Astrocyte (in vitro differentiated cells and primary cell): ENCODE measurements around the gene MCUB. TPM values are rescaled to one million over a fixed set of nuclear protein-coding genes. Genes with fewer than 3 reads are reported as not detected.

Experiments
- DNase-seq: peaks from one replicate; pipeline ENCODE4 v3.0.0-alpha.2; 2010; ENCODE audit warnings: low read depth
- FAIRE-seq: peaks from 2 replicates; lab custom pipeline; 2011; peaks lifted over from hg19 to GRCh38; lab: Jason Lieb, UNC
- H2AFZ ChIP-seq: 2 replicates; pipeline ENCODE4 v1.6.0; 2012; ENCODE audit warnings: low read depth, low read length, inconsistent platforms
- H3K27ac ChIP-seq: 2 replicates; pipeline ENCODE4 v1.5.1; 2011; ENCODE audit warnings: low read depth, low read length, inconsistent platforms
- H3K27me3 ChIP-seq: 2 replicates; pipeline ENCODE4 v1.6.0; 2011; ENCODE audit warnings: low read length, inconsistent platforms; ENCODE audit not compliant: insufficient read depth
- H3K36me3 ChIP-seq: 2 replicates; pipeline ENCODE4 v1.5.1; 2011; ENCODE audit warnings: low read length, inconsistent platforms; ENCODE audit not compliant: insufficient read depth
- H3K4me1 ChIP-seq: 2 replicates; pipeline ENCODE4 v1.5.1; 2011; ENCODE audit warnings: low read length, inconsistent platforms; ENCODE audit not compliant: insufficient read depth
- H3K4me2 ChIP-seq: 2 replicates; pipeline ENCODE4 v1.6.0; 2012; ENCODE audit warnings: low read length, inconsistent platforms
- H3K4me3 ChIP-seq: 2 replicates; pipeline ENCODE4 v1.5.1; 2011; ENCODE audit warnings: low read depth, mild to moderate bottlenecking, low read length, inconsistent platforms; ENCODE audit not compliant: insufficient read depth
- H3K79me2 ChIP-seq: 2 replicates; pipeline ENCODE4 v1.6.0; 2012; ENCODE audit warnings: mild to moderate bottlenecking, low read length, inconsistent platforms; ENCODE audit not compliant: insufficient read depth
- H3K9ac ChIP-seq: 2 replicates; pipeline ENCODE4 v1.6.0; 2012; ENCODE audit warnings: mild to moderate bottlenecking, low read length, inconsistent platforms
- H3K9me3 ChIP-seq: 2 replicates; pipeline ENCODE4 v1.5.1; 2012; ENCODE audit warnings: low read depth, mild to moderate bottlenecking, low read length, inconsistent platforms; ENCODE audit not compliant: insufficient read depth
- H4K20me1 ChIP-seq: 2 replicates; pipeline ENCODE4 v1.6.0; 2012; ENCODE audit warnings: low read length, inconsistent platforms; ENCODE audit not compliant: insufficient read depth
- H3K27ac Mint-ChIP-seq: one replicate; pipeline ENCODE4 v1.8.0; 2021; ENCODE audit warnings: mild to moderate bottlenecking, mixed read lengths; ENCODE audit not compliant: unreplicated experiment
- H3K27me3 Mint-ChIP-seq: one replicate; pipeline ENCODE4 v1.8.0; 2021; ENCODE audit warnings: low read depth, mixed read lengths; ENCODE audit not compliant: unreplicated experiment
- H3K36me3 Mint-ChIP-seq: one replicate; pipeline ENCODE4 v1.8.0; 2021; ENCODE audit warnings: low read depth, mixed read lengths; ENCODE audit not compliant: unreplicated experiment
- H3K4me1 Mint-ChIP-seq: one replicate; pipeline ENCODE4 v1.8.0; 2021; ENCODE audit warnings: low read depth, mixed read lengths; ENCODE audit not compliant: unreplicated experiment
- H3K4me3 Mint-ChIP-seq: one replicate; pipeline ENCODE4 v1.8.0; 2021; ENCODE audit warnings: mild to moderate bottlenecking, moderate library complexity, mixed read lengths; ENCODE audit not compliant: unreplicated experiment
- H3K9me3 Mint-ChIP-seq: one replicate; pipeline ENCODE4 v1.8.0; 2021; ENCODE audit warnings: mild to moderate bottlenecking, mixed read lengths; ENCODE audit not compliant: unreplicated experiment
- CTCF ChIP-seq: IDR thresholded peaks from 2 replicates; pipeline ENCODE4 v1.5.1; 2011; ENCODE audit warnings: low read depth, mild to moderate bottlenecking, inconsistent platforms, low read length, moderate library complexity; ENCODE audit not compliant: insufficient read depth
- EZH2 ChIP-seq: IDR thresholded peaks from 2 replicates; pipeline ENCODE4 v1.6.1; 2012; ENCODE audit warnings: mild to moderate bottlenecking, low read length, inconsistent platforms; ENCODE audit not compliant: insufficient read depth
- total RNA-seq: library from RNA; stranded (reverse); gene quantifications from 2 replicates; pipeline ENCODE4 v1.2.1, GENCODE V29; 2021

Gene MCUB
- total RNA-seq, 1 donor from 2014 or later, result 12.6 TPM

GRCh38 chr4:109599046-109599652 is 39.1 kb downstream of the MCUB start:
- no peaks in the 10 kb centered on the region for H3K27me3 ChIP-seq
- H3K36me3 ChIP-seq, result no peaks in the 10 kb centered on the region
- no peaks in the 10 kb centered on the region for H3K9me3 ChIP-seq
- Mint-ChIP-seq H3K9me3 (peaks cover 8% of the 10 kb centered on the region), H3K27me3 (no peaks in the 10 kb centered on the region), H3K27ac (no peak overlapping the region), H3K4me1 (no peaks in the 10 kb centered on the region), H3K4me3 (no peak overlapping the region), H3K36me3 (peaks cover 5% of the 10 kb centered on the region)
- TF ChIP-seq CTCF (no peak), EZH2 (no peak)
- no peaks in the 10 kb centered on the region for H3K79me2 ChIP-seq
- H3K27ac ChIP-seq, result no peak overlapping the region
- DNase-seq (no peak), FAIRE-seq (no peak)
- H3K9ac ChIP-seq, result no peak overlapping the region
- H4K20me1 ChIP-seq, result no peaks in the 10 kb centered on the region
- H2AFZ ChIP-seq, result no peak overlapping the region
- no peak overlapping the region for H3K4me3 ChIP-seq
- no peak overlapping the region for H3K4me2 ChIP-seq
- no peaks in the 10 kb centered on the region for H3K4me1 ChIP-seq

GRCh38 chr4:109600431-109600830 is 40.4 kb downstream of the MCUB start:
- no peaks in the 10 kb centered on the region for H3K79me2 ChIP-seq
- DNase-seq, result no peak
- FAIRE-seq, result no peak
- Mint-ChIP-seq H3K4me3 (no peak overlapping the region), H3K27ac (no peak overlapping the region), H3K27me3 (no peaks in the 10 kb centered on the region), H3K9me3 (peaks cover 8% of the 10 kb centered on the region), H3K4me1 (no peaks in the 10 kb centered on the region), H3K36me3 (peaks cover 5% of the 10 kb centered on the region)
- no peak overlapping the region for H3K4me2 ChIP-seq
- no peak for TF ChIP-seq CTCF
- H3K9me3 ChIP-seq, result no peaks in the 10 kb centered on the region
- H3K4me1 ChIP-seq, result no peaks in the 10 kb centered on the region
- H3K4me3 ChIP-seq, result no peak overlapping the region
- H2AFZ ChIP-seq, result no peak overlapping the region
- no peaks in the 10 kb centered on the region for H3K27me3 ChIP-seq
- H3K36me3 ChIP-seq, result no peaks in the 10 kb centered on the region
- no peak overlapping the region for H3K27ac ChIP-seq
- no peaks in the 10 kb centered on the region for H4K20me1 ChIP-seq
- H3K9ac ChIP-seq, result no peak overlapping the region

- Mint-ChIP-seq H3K36me3 (peaks cover 5% of the 10 kb centered on the region), H3K9me3 (peaks cover 8% of the 10 kb centered on the region), H3K27me3 (no peaks in the 10 kb centered on the region), H3K4me3 (no peak overlapping the region), H3K27ac (no peak overlapping the region), H3K4me1 (no peaks in the 10 kb centered on the region)
- Histone ChIP-seq H3K4me3 (no peak overlapping the region), H3K4me1 (no peaks in the 10 kb centered on the region), H3K79me2 (no peaks in the 10 kb centered on the region), H3K9me3 (no peaks in the 10 kb centered on the region), H4K20me1 (no peaks in the 10 kb centered on the region), H3K27ac (no peak overlapping the region), H3K4me2 (no peak overlapping the region), H2AFZ (no peak overlapping the region), H3K9ac (no peak overlapping the region), H3K36me3 (no peaks in the 10 kb centered on the region), H3K27me3 (no peaks in the 10 kb centered on the region)
- no peak for DNase-seq
- no peak for FAIRE-seq
- TF ChIP-seq CTCF, result no peak
- no peak for TF ChIP-seq EZH2
These were observed 41.3 kb downstream of the MCUB start for GRCh38 chr4:109601336-109601735.
